MM.1S (cell line): Measurements from ENCODE around the gene DYNC1I1.

Experiments
- DNase-seq: peaks from one replicate; pipeline ENCODE4 v3.0.0-alpha.2; 2015
- H2AFZ ChIP-seq: fragments of 300-600 bp; sonication (generic); 2 replicates; pipeline ENCODE4 v1.6.0; 2016; ENCODE audit warnings: antibody characterized with exemption, low read length
- H3F3A ChIP-seq: fragments of 300-600 bp; sonication (generic); 2 replicates; pipeline ENCODE4 v1.6.1; 2016; ENCODE audit warnings: mild to moderate bottlenecking, antibody characterized with exemption, low read length, moderate library complexity, mixed read lengths; ENCODE audit not compliant: insufficient read depth
- H3K27ac ChIP-seq: fragments of 300-600 bp; sonication (generic); 2 replicates; pipeline ENCODE4 v1.5.1; 2016; ENCODE audit warnings: mild to moderate bottlenecking, low read length
- H3K27me3 ChIP-seq: fragments of 300-600 bp; sonication (generic); replicated peaks from 2 replicates; pipeline ENCODE4 v1.6.0; 2016; ENCODE audit warnings: low read length; ENCODE audit not compliant: insufficient read depth
- H3K36me3 ChIP-seq: fragments of 300-600 bp; sonication (generic); replicated peaks from 2 replicates; pipeline ENCODE4 v1.6.1; 2016; ENCODE audit warnings: mild to moderate bottlenecking, low read length, mixed read lengths; ENCODE audit not compliant: insufficient read depth
- H3K4me1 ChIP-seq: fragments of 300-600 bp; sonication (generic); 2 replicates; pipeline ENCODE4 v1.6.1; 2016; ENCODE audit warnings: low read length, mixed read lengths
- H3K4me2 ChIP-seq: fragments of 300-600 bp; sonication (generic); 2 replicates; pipeline ENCODE4 v1.6.0; 2016; ENCODE audit warnings: low read depth, low read length
- H3K4me3 ChIP-seq: fragments of 300-600 bp; sonication (generic); 2 replicates; pipeline ENCODE4 v1.5.1; 2016; ENCODE audit warnings: low read length, mixed read lengths
- H3K79me2 ChIP-seq: fragments of 300-600 bp; sonication (generic); 2 replicates; pipeline ENCODE4 v1.6.1; 2016; ENCODE audit warnings: mixed run types, low read length, mixed read lengths
- H3K9ac ChIP-seq: fragments of 300-600 bp; sonication (generic); 2 replicates; pipeline ENCODE4 v1.6.1; 2016; ENCODE audit warnings: low read length, mixed read lengths
- H3K9me2 ChIP-seq: fragments of 300-600 bp; sonication (generic); replicated peaks from 2 replicates; pipeline ENCODE4 v1.6.1; 2016; ENCODE audit warnings: mild to moderate bottlenecking, low read length, mixed read lengths; ENCODE audit not compliant: insufficient read depth
- H3K9me3 ChIP-seq: fragments of 300-600 bp; sonication (generic); replicated peaks from 2 replicates; pipeline ENCODE4 v1.6.1; 2016; ENCODE audit warnings: mild to moderate bottlenecking, low read length, mixed read lengths; ENCODE audit not compliant: insufficient read depth
- H4K20me1 ChIP-seq: fragments of 300-600 bp; sonication (generic); 2 replicates; pipeline ENCODE4 v1.6.1; 2016; ENCODE audit warnings: mild to moderate bottlenecking, low read length, moderate library complexity, mixed read lengths; ENCODE audit not compliant: insufficient read depth
- CTCF ChIP-seq: fragments of 300-600 bp; sonication (generic); IDR thresholded peaks from 2 replicates; pipeline ENCODE4 v1.5.1; 2016; ENCODE audit warnings: antibody characterized with exemption, low read length, mixed read lengths
- EZH2 ChIP-seq: fragments of 300-600 bp; sonication (generic); optimal IDR thresholded peaks from 2 replicates; pipeline ENCODE3; 2017; ENCODE audit warnings: low read depth, mild to moderate bottlenecking, antibody characterized with exemption, low read length, mixed read lengths
- EZH2phosphoT487 ChIP-seq: fragments of 300-600 bp; sonication (generic); IDR thresholded peaks from 2 replicates; pipeline ENCODE4 v1.6.1; 2018; ENCODE audit warnings: antibody characterized with exemption, low read length

Gene DYNC1I1

GRCh38 chr7:95925236-95925635 is 152.9 kb downstream of the DYNC1I1 start:
- H3K36me3 ChIP-seq = no peaks in the 10 kb centered on the region
- DNase-seq = no peak
- no peak overlapping the region for H3K4me3 ChIP-seq
- no peaks in the 10 kb centered on the region for H3F3A ChIP-seq
- H2AFZ ChIP-seq = no peak overlapping the region
- no peaks in the 10 kb centered on the region for H3K79me2 ChIP-seq
- no peaks in the 10 kb centered on the region for H4K20me1 ChIP-seq
- TF ChIP-seq EZH2 = no peak
- no peak for TF ChIP-seq CTCF
- no peak for TF ChIP-seq EZH2phosphoT487
- H3K27ac ChIP-seq = no peak overlapping the region
- no peak overlapping the region for H3K4me2 ChIP-seq
- H3K9me2 ChIP-seq = no peaks in the 10 kb centered on the region
- no peaks in the 10 kb centered on the region for H3K4me1 ChIP-seq
- no peaks in the 10 kb centered on the region for H3K9me3 ChIP-seq
- H3K9ac ChIP-seq = no peak overlapping the region
- no peaks in the 10 kb centered on the region for H3K27me3 ChIP-seq

GRCh38 chr7:95925971-95926370 is 153.6 kb downstream of the DYNC1I1 start:
- TF ChIP-seq EZH2phosphoT487 (no peak), CTCF (no peak), EZH2 (no peak)
- Histone ChIP-seq H2AFZ (no peak overlapping the region), H3K9me3 (no peaks in the 10 kb centered on the region), H3K9ac (no peak overlapping the region), H3K9me2 (no peaks in the 10 kb centered on the region), H3K27me3 (no peaks in the 10 kb centered on the region), H3K4me3 (no peak overlapping the region), H4K20me1 (no peaks in the 10 kb centered on the region), H3K36me3 (no peaks in the 10 kb centered on the region), H3F3A (no peaks in the 10 kb centered on the region), H3K4me1 (no peaks in the 10 kb centered on the region), H3K4me2 (no peak overlapping the region), H3K79me2 (no peaks in the 10 kb centered on the region), H3K27ac (no peak overlapping the region)
- DNase-seq = no peak

GRCh38 chr7:95927756-95928155 is 155.4 kb downstream of the DYNC1I1 start:
- Histone ChIP-seq H3K9me3 (no peaks in the 10 kb centered on the region), H3K9me2 (no peaks in the 10 kb centered on the region), H3K36me3 (no peaks in the 10 kb centered on the region), H3K4me2 (no peak overlapping the region), H2AFZ (no peak overlapping the region), H3K4me3 (no peak overlapping the region), H4K20me1 (no peaks in the 10 kb centered on the region), H3K9ac (no peak overlapping the region), H3K4me1 (no peaks in the 10 kb centered on the region), H3K27ac (no peak overlapping the region), H3K79me2 (no peaks in the 10 kb centered on the region), H3F3A (no peaks in the 10 kb centered on the region), H3K27me3 (no peaks in the 10 kb centered on the region)
- DNase-seq = no peak
- TF ChIP-seq EZH2phosphoT487 (no peak), EZH2 (no peak), CTCF (no peak)
